ENCODE results near the gene TGM2. TPM values are rescaled to one million over a fixed set of nuclear protein-coding genes. Genes with fewer than 3 reads are reported as not detected.

The TGM2 gene
- polyA plus RNA-seq, 1 donor (not counting 4 experiments of a cell fraction or from before 2014, with no cell fraction given) = 18.7 TPM

GRCh38 chr20:38193586-38194105, 28.6 kb upstream of the TGM2 start:
- Histone ChIP-seq H3K27ac (ENCODE audit: control insufficient read depth, insufficient read depth, low read length) (no peak overlapping the region), H3K79me2 (ENCODE audit: control insufficient read depth, insufficient read depth, low read length) (no peaks in the 10 kb centered on the region), H3K4me1 (ENCODE audit: control insufficient read depth, extremely low read depth, insufficient read depth, low read length) (peaks cover 24% of the 10 kb centered on the region), H3K36me3 (ENCODE audit: control insufficient read depth in 2 of 2, extremely low read depth in 1 of 2, insufficient read depth in 2 of 2, low read length in 2 of 2) (no peaks in the 10 kb centered on the region), H3K4me3 (ENCODE audit: control insufficient read depth in 2 of 3, extremely low read depth in 1 of 3, insufficient read depth in 2 of 3, low read depth in 1 of 3, low read length in 3 of 3) (no peak overlapping the region), H4K20me1 (ENCODE audit: control insufficient read depth, extremely low read depth, insufficient read depth, low read length) (no peaks in the 10 kb centered on the region), H3K4me2 (ENCODE audit: control insufficient read depth, extremely low read depth, insufficient read depth, low read depth, low read length) (no peak overlapping the region), H3K9me3 (ENCODE audit: control insufficient read depth, low read depth, low read length) (no peaks in the 10 kb centered on the region), H3K9ac (ENCODE audit: control insufficient read depth, extremely low read depth, insufficient read depth, low read length) (no peak overlapping the region), H3K27me3 (ENCODE audit: control insufficient read depth, extremely low read depth, insufficient read depth, low read length) (no peaks in the 10 kb centered on the region), H2AFZ (ENCODE audit: control insufficient read depth, low read length) (no peak overlapping the region), H3K9me1 (ENCODE audit: control insufficient read depth, extremely low read depth, insufficient read depth, low read length) (no peaks in the 10 kb centered on the region)
- TF ChIP-seq EZH2 (IDR thresholded peaks at IDR 0.05; ENCODE audit: low read length) (no peak), CTCF (optimal IDR thresholded peaks at IDR 0.05 in 1 of 3, IDR thresholded peaks at IDR 0.05 in 1 of 3, conservative IDR thresholded peaks at IDR 0.05 in 1 of 3; ENCODE audit: extremely low read depth in 1 of 3, insufficient read depth in 2 of 3, low read length in 3 of 3) (no peak)
- FAIRE-seq (no peak), DNase-seq (ENCODE audit: low read depth, low spot score) (no peak)
- dilution Hi-C loops (cut with MboI; ENCODE audit: extremely low pct_ligation_motif_present, low sequenced_read_pairs) = no loop called here

GRCh38 chr20:38192323-38192885, 27.3 kb upstream of the TGM2 start:
- TF ChIP-seq CTCF (optimal IDR thresholded peaks at IDR 0.05 in 1 of 3, IDR thresholded peaks at IDR 0.05 in 1 of 3, conservative IDR thresholded peaks at IDR 0.05 in 1 of 3; ENCODE audit: extremely low read depth in 1 of 3, insufficient read depth in 2 of 3, low read length in 3 of 3) (no peak), EZH2 (IDR thresholded peaks at IDR 0.05; ENCODE audit: low read length) (no peak)
- H3K4me1 ChIP-seq (ENCODE audit: control insufficient read depth, extremely low read depth, insufficient read depth, low read length) = peaks cover 20% of the 10 kb centered on the region
- H3K9me3 ChIP-seq (ENCODE audit: control insufficient read depth, low read depth, low read length) = no peaks in the 10 kb centered on the region
- H2AFZ ChIP-seq (ENCODE audit: control insufficient read depth, low read length) = no peak overlapping the region
- H3K9me1 ChIP-seq (ENCODE audit: control insufficient read depth, extremely low read depth, insufficient read depth, low read length) = no peaks in the 10 kb centered on the region
- FAIRE-seq = no peak
- no peaks in the 10 kb centered on the region for H4K20me1 ChIP-seq (ENCODE audit: control insufficient read depth, extremely low read depth, insufficient read depth, low read length)
- H3K79me2 ChIP-seq (ENCODE audit: control insufficient read depth, insufficient read depth, low read length) = no peaks in the 10 kb centered on the region
- no peak overlapping the region for H3K27ac ChIP-seq (ENCODE audit: control insufficient read depth, insufficient read depth, low read length)
- H3K9ac ChIP-seq (ENCODE audit: control insufficient read depth, extremely low read depth, insufficient read depth, low read length) = no peak overlapping the region
- H3K4me2 ChIP-seq (ENCODE audit: control insufficient read depth, extremely low read depth, insufficient read depth, low read depth, low read length) = no peak overlapping the region
- no peak for DNase-seq (ENCODE audit: low read depth, low spot score)
- dilution Hi-C loops (cut with MboI; ENCODE audit: extremely low pct_ligation_motif_present, low sequenced_read_pairs) = no loop called here
- no peak overlapping the region for H3K4me3 ChIP-seq (ENCODE audit: control insufficient read depth in 2 of 3, extremely low read depth in 1 of 3, insufficient read depth in 2 of 3, low read depth in 1 of 3, low read length in 3 of 3)
- no peaks in the 10 kb centered on the region for H3K36me3 ChIP-seq (ENCODE audit: control insufficient read depth in 2 of 2, extremely low read depth in 1 of 2, insufficient read depth in 2 of 2, low read length in 2 of 2)
- no peaks in the 10 kb centered on the region for H3K27me3 ChIP-seq (ENCODE audit: control insufficient read depth, extremely low read depth, insufficient read depth, low read length)
